IMR-90 (cell line): ENCODE measurements around the gene KRT27.

Source experiments
- RCOR1 ChIP-seq: IDR thresholded peaks from 2 replicates; pipeline ENCODE4 v1.6.1; 2012; ENCODE audit warnings: mild to moderate bottlenecking, low read length, improper control_type of control experiment; ENCODE audit not compliant: insufficient replicate concordance
- TF ChIP-seq, protein P1 (sequence below): conservative IDR thresholded peaks from 2 replicates; pipeline ENCODE4 v1.5.1; 2012; ENCODE audit warnings: mild to moderate bottlenecking, low read depth, low read length, improper control_type of control experiment

DNA sequence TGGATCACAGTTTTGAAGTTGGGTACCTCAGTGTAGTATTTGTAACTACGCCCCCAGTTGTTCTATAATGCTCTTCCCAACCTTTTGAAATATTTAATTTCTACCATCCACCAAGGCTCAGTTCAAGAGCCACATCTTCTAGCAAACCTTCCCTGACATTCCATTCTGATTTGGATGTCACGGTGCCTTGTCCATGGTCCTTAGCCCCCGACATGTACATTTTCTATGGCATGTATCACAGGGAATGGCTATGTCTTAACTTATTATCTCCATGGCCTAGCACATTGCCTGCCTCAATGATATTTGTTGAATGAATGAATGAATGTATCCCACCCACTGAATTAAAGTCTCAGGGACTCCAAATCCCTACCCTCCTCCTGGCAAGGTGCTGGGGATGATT lies 23.8 kb upstream of the KRT27 start:
- TF ChIP-seq, protein P1, sequence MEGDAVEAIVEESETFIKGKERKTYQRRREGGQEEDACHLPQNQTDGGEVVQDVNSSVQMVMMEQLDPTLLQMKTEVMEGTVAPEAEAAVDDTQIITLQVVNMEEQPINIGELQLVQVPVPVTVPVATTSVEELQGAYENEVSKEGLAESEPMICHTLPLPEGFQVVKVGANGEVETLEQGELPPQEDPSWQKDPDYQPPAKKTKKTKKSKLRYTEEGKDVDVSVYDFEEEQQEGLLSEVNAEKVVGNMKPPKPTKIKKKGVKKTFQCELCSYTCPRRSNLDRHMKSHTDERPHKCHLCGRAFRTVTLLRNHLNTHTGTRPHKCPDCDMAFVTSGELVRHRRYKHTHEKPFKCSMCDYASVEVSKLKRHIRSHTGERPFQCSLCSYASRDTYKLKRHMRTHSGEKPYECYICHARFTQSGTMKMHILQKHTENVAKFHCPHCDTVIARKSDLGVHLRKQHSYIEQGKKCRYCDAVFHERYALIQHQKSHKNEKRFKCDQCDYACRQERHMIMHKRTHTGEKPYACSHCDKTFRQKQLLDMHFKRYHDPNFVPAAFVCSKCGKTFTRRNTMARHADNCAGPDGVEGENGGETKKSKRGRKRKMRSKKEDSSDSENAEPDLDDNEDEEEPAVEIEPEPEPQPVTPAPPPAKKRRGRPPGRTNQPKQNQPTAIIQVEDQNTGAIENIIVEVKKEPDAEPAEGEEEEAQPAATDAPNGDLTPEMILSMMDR = no peak
- TF ChIP-seq RCOR1 = no peak
